HG02763 (cell line): ENCODE data around the gene NEBL.

ENCODE experiments used
- ATAC-seq: cut with Tn5 transposase; IDR thresholded peaks from one replicate; pipeline ENCODE4 v1.9.1; 2021; ENCODE audit warnings: mild to moderate bottlenecking, moderate library complexity; ENCODE audit not compliant: unreplicated experiment

The NEBL gene

GRCh38 chr10:20903635-20904390, 6.7 kb upstream of the NEBL start:
- ATAC-seq, result no peak

GRCh38 chr10:20901110-20901509, 4.0 kb upstream of the NEBL start:
- ATAC-seq, result no peak

DNA sequence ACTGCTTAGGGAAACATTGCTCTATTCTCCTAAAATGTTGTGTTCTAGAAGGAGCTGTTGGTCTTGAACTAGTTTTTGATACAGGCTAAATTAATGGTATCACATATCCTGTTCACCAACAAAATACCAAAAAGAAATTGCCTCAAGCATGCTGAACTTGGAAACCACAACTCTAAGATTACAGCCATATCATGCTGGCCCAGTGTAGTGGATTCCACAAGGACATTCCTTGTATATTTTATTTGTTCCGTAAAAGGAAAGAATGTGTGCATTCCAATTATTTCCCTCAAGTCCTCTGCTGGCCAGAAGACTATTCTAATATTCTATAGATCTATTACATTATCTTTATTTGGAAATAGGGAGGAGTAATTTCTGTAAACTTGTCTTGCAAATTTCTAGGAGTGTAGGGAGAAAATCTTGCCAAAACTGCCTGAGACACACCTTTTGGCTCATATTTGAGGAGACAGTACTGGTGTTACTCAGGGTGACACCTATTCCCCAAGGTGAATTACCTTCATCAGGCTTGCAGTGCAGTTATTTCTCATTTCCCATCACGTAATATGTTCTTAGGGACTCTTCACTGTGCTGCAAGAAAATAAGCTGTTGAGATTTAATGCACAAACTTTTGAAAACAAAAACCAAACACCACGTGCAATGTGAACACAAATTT, 1.9 kb upstream of the NEBL start:
- ATAC-seq, result no peak

GRCh38 chr10:20893297-20893696, 3.8 kb downstream of the NEBL start:
- ATAC-seq, result no peak

DNA sequence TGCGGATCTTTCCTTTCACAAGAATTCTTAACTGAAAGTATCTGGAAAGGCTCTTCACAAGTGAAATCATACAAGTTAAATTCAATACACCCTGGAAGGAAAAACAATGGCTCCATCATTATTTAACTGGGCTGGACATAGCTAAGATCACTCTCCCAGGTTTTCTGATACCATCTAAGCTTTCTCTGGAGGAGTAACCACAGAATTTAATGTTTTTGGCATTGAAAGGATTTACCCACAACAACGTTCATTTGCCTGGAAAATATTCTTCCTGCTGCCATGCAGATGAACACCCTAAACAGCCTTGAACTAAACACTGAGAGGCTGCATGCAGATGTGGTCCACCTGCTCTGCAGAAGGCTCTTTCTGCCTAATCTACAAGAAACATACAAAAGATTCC, 4.3 kb downstream of the NEBL start:
- ATAC-seq, result no peak

GRCh38 chr10:20892011-20892585, 5.0 kb downstream of the NEBL start:
- ATAC-seq, result no peak

DNA sequence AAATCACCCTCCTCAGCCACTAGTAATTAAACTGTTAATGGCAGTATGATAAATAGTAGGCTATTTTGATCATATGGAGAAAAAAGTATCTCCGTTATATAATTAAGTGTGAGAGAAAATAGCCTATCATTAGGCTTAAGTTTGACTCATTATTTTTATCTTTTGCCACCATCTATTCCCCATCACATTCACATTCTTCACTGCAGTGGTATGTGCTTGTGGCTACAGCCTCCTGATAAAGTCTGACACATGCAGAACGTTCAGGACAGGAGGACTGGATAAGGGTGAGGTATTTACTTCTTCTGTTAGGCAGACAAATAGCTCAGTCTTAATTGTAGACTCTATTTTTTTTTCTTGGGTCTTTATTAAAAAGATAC, 5.8 kb downstream of the NEBL start:
- no peak for ATAC-seq

GRCh38 chr10:20890491-20891337, 6.4 kb downstream of the NEBL start:
- ATAC-seq, result no peak

- no peak for ATAC-seq
Observed at GRCh38 chr10:20890009-20890408, 7.1 kb downstream of the NEBL start.

DNA sequence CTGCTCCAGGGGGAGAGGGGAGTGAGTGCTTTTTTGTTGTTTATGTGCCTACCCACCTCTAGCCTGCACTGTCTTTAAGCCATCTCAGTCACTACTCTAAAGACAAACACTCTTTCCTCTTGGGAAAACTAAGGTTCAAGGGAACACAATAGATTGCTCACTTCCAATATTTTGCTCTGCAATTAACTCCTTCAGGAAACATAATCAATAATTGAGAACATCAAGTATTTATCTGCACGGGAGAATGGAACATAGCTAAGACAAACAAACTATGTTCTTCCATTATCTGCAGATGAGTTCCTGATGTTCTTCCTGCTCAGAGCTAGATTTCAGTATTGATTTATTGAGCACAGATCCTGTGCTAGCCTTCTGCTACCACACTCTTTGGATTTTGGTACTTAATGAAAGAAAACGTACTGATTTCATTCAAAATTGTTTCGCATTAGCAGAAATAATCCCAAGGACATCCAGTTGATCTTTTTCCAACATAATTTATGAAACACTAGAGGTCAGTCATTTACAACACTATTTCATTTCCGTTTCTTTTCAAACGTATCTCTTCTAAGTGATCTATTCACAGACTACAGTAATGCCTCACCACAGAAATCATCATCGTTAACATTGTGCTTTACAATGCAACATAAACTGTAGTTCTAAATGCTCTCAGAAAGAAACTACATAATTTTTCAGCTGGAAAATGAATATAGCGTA, 8.3 kb downstream of the NEBL start:
- no peak for ATAC-seq

DNA sequence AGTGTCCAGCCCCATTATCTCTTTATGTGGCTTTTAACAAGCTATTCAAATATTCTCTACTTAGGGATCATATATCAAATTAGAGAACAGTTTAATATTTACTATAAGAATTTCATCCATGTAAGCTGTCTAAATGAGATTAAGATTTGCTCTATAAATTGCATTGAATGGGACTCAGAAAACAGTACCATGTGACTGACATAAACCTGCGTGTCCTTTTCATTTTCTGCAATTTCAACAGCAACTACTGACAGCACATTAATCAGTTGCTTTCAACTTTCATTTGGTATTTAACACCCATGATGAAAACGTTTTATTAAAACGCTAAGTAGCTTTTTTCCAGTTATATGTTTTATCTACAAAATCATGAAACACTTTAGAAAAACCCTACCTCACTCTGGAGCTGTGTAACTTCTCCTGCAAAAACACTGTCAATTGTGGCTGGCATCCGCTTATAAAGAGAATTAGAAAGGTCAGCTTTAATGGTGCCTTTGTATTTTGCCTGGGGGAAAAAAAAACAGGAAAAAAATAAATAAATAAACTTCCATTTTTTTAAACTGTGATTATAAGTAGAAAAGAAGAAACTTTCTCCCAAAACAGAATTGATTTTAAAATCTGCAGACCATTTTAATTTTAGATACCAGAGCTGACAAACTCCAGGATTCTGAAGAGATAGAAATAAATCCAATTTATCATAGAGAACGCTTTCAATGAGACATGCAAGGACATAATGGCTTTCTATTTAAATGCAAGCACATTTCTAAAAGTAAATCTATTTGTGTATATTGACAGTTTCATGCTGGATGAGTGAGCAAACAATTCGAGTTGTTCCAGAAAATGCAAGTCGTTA, 9.2 kb downstream of the NEBL start:
- ATAC-seq, result no peak

DNA sequence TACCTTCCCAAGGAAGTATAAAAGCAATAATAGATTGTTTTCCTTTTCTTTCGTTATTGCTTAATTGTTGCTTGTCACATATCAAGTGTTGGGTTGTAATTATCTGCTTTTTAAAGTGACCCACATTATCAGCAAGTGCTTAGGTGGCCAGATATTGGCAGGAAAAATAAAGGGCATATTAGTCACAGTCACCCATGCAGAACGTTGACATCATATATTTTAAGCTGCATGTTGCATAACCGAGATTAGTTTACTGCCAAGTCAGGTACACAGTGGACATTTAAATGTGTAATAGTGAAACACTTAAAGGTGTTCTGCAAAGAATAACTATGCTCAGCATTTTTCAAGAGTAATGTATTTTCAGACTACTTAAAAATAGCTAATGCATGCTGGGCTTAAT, 11.4 kb downstream of the NEBL start:
- no peak for ATAC-seq

DNA sequence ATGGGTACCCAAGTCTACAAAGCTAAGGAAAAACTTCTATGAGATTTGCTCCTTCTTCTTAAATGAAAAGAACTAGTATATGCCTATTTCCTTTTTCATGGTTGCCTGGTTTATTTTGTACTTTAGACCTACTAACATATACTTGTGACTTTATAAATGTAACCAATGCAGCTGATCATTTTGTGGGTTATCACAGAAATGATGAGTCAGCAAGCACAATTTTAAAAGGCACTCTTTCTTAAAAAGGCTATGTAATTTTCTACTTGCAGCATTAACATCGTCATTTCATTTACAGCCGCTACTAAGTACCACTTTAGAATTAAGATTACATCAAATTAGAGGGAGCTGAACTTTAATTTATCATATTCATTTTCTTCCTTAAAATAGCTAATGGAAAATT, 13.6 kb downstream of the NEBL start:
- no peak for ATAC-seq

DNA sequence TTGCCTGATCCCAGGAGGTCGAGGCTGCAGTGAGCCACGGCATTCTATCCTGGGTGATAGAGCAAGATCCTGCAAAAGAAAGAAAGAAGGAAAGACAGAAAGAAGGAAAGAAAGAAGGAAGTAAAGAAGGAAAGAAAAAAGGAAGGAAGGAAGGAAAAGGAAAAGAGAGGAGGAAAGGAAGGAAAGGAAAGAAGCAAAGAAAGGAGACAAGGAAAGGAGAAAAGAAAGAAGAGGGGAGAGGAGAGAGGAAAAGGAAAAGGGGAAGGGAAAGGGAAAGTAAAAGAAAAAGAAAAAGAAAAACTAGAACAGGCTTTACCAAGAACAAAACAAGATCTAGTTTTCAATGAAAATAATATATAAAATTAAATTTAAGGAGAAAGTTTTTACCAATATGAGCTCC, 15.0 kb downstream of the NEBL start:
- no peak for ATAC-seq

GRCh38 chr10:20879136-20879535, 18.0 kb downstream of the NEBL start:
- ATAC-seq, result no peak

- no peak for ATAC-seq
Observed at GRCh38 chr10:20877986-20878983, 18.8 kb downstream of the NEBL start.

DNA sequence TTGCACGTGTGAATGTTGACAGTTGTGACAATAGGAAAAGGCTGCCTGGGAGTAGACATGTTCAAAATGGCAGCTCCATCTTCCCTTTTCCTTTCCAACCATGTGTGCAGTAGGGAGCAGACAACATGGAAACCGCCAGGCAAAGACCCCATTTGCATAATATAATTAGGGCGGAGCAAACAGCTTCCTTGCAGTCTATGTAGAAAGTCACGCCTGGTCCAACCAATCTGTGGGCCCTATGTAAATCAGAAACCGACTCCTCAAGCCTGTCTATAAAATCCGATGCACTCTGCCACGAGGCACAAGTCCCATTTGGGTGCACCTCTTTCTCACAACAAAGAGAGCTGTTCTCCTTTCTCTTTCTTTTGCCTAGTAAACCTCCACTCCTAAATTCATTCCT, 19.6 kb downstream of the NEBL start:
- ATAC-seq, result no peak

DNA sequence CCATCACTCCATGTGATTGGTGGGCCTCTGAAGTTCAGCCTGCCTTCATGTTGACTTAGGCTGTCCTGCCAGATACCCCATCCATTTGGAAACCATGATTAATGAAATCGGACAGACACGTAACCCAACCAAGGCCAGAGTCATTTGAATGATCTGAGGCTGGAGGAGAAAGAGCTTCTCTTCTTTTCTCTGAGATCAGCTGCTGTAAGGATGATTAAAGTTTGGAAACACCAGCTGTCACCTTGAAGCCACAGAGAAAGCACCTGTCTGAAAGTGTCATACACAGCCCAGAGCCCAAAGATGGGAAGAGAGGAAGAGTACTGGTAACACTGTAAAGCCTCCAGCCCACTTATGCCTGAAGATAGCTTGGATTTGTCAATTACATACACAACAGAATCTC, 22.9 kb downstream of the NEBL start:
- no peak for ATAC-seq

DNA sequence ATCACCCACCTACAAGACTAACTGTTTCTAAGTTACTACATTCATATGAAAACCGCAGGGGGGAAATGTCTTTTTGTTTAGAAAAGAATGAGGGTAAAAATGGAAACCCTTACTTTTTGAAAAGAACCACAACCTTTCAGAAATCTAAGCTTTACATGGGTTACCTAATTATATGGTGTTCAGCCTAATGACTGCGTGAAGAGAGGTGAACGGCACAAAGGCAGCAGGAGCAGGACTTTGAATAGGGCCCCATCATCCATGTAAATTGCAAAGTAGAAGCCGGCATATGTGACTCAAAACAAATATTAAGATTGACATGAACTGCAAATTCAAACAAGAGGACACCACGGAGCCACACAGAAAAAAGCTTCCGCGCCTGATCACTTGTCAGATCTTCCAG, 25.1 kb downstream of the NEBL start:
- no peak for ATAC-seq
